Measurements from ENCODE around the gene INO80E. TPM values are rescaled to one million over a fixed set of nuclear protein-coding genes. Genes with fewer than 3 reads are reported as not detected.

INO80E gene
- polyA plus RNA-seq, 1 experiment = 35.6 TPM

DNA sequence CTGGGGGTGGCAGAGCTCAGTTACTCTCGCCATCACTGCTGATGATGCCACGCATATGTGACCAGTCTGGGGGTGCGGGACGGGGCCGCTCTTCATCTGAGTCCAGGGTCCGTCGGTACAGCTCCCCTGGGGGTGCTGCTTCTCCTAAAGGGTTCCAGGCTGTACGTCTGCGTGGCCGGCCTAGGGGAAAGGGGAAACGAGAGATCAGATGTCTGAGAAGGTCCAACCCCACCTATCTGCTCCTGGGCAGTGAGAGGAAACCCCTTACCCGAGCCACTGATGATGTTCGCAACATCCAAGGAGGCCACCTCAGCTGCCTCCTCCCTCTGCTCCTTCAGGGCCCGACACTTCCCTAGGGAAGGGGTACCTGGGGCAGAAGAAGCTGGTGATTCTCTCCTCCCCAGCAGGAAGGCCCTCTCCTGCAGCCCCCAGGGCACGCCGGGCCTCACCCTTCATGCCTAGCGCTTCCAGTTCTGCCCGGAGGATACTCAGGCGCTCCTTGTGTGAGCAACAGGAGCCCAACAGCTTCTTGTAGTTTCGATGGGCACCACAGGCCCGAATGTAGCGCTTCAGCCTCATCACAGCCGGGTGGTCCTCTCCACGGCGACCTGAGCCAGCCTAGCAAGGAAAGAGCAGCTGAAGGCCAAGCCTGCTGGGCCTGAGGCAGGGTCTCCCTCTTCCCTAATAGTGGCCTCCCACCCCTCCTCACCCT lies 2.7 kb upstream of the INO80E start:
- Histone ChIP-seq H3K27me3 (ENCODE audit: control insufficient read depth, insufficient read depth, low read length) (no peaks in the 10 kb centered on the region), H3K4me3 (ENCODE audit: low read depth, low read length) (no peak overlapping the region), H3K36me3 (ENCODE audit: control insufficient read depth, insufficient read depth, low read length) (peaks cover 35% of the 10 kb centered on the region)
- ChIA-PET POLR2A (no interaction called here), CTCF (interaction anchor here (0.6 to 0.8 kb wide), 2 partner anchors 17 to 282 kb away, joined by 3 read pairs; no protein-coding TSS in a partner anchor)
- DNase-seq (ENCODE audit: low read depth) = no peak
- TF ChIP-seq CTCF (IDR thresholded peaks at IDR 0.05; ENCODE audit: insufficient read depth, low read depth, low read length) = no peak

GRCh38 chr16:29993903-29994599 lies 2.0 kb upstream of the INO80E start:
- TF ChIP-seq CTCF (IDR thresholded peaks at IDR 0.05; ENCODE audit: insufficient read depth, low read depth, low read length) = no peak
- ChIA-PET CTCF (interaction anchor here (0.6 to 0.8 kb wide), 2 partner anchors 18 to 282 kb away, joined by 3 read pairs; no protein-coding TSS in a partner anchor), POLR2A (no interaction called here)
- Histone ChIP-seq H3K4me3 (ENCODE audit: low read depth, low read length) (no peak overlapping the region), H3K36me3 (ENCODE audit: control insufficient read depth, insufficient read depth, low read length) (peaks cover 28% of the 10 kb centered on the region), H3K27me3 (ENCODE audit: control insufficient read depth, insufficient read depth, low read length) (no peaks in the 10 kb centered on the region)
- DNase-seq (ENCODE audit: low read depth) = no peak

- ChIA-PET POLR2A (interaction anchor here (0.6 kb wide), 1 partner anchor 71 kb away, joined by 3 read pairs; the partner anchor contains the start of gene ALDOA), CTCF (interaction anchor here (1.0 kb wide), 1 partner anchor 51 kb away, joined by 3 read pairs; no protein-coding TSS in a partner anchor)
- Histone ChIP-seq H3K4me3 (ENCODE audit: low read depth, low read length) (peak overlapping the region; percentile 90), H3K27me3 (ENCODE audit: control insufficient read depth, insufficient read depth, low read length) (no peaks in the 10 kb centered on the region), H3K36me3 (ENCODE audit: control insufficient read depth, insufficient read depth, low read length) (peaks cover 25% of the 10 kb centered on the region)
- no peak for TF ChIP-seq CTCF (IDR thresholded peaks at IDR 0.05; ENCODE audit: insufficient read depth, low read depth, low read length)
- DNase-seq (ENCODE audit: low read depth) = peak; percentile 35
These were observed 1.3 kb upstream of the INO80E start for GRCh38 chr16:29994600-29995323.

- H3K27me3 ChIP-seq (ENCODE audit: control insufficient read depth, insufficient read depth, low read length) = no peaks in the 10 kb centered on the region
- peaks cover 25% of the 10 kb centered on the region for H3K36me3 ChIP-seq (ENCODE audit: control insufficient read depth, insufficient read depth, low read length)
- POLR2A ChIA-PET = interaction anchor here (0.6 kb wide), 1 partner anchor 70 kb away, joined by 3 read pairs; the partner anchor contains the start of gene ALDOA
- H3K4me3 ChIP-seq (ENCODE audit: low read depth, low read length) = peak within 1 kb of the TSS; percentile 90
- no peak for TF ChIP-seq CTCF (IDR thresholded peaks at IDR 0.05; ENCODE audit: insufficient read depth, low read depth, low read length)
- no peak for DNase-seq (ENCODE audit: low read depth)
- CTCF ChIA-PET = interaction anchor here (1.0 to 1.4 kb wide), 3 partner anchors 52 to 295 kb away, joined by 3 read pairs; partner anchors contain the start of gene PAGR1
These were observed 624 bp upstream of the INO80E start, which contains the start of gene HIRIP3 for GRCh38 chr16:29995324-29995910. TSS of gene HIRIP3 (minus strand) at chr16:29995617. CDS start at chr16:29995605, 12 bp downstream.
